ENCODE results near the gene RGS14. TPM values are rescaled to one million over a fixed set of nuclear protein-coding genes. Genes with fewer than 3 reads are reported as not detected.

The RGS14 gene
- total and polyA plus RNA-seq, 5 donors from 2014 or later: 40.1 to 93.3 (median 53.4) TPM

GRCh38 chr5:177354256-177354655 lies 3.5 kb upstream of the RGS14 start:
- peaks cover 21 to 78% (median 46%) of the 10 kb centered on the region in 4 donors for H3K4me1 Mint-ChIP-seq
- peaks cover 0 to 2% (median 0%) of the 10 kb centered on the region in 7 donors for H3K9me3 Mint-ChIP-seq
- H3K27ac Mint-ChIP-seq: peak overlapping the region in 1 of 3 donors; percentile 49
- peaks cover 63% of the 10 kb centered on the region for H3K4me1 ChIP-seq (ENCODE audit: control insufficient read depth, insufficient read depth, low read length, poor library complexity, severe bottlenecking)
- peaks cover 6% of the 10 kb centered on the region for H3K36me3 Mint-ChIP-seq
- H3K36me3 ChIP-seq (ENCODE audit: control insufficient read depth, insufficient read depth, low read length): peaks cover 6% of the 10 kb centered on the region
- no peaks in the 10 kb centered on the region for H3K9me3 ChIP-seq (ENCODE audit: control insufficient read depth in 2 of 2, low read length in 2 of 2)
- H3K27me3 Mint-ChIP-seq: no peaks in the 10 kb centered on the region
- DNase-seq (no peak), ATAC-seq (ENCODE audit: low read depth in 2 of 2) (no peak)
- H3K4me3 ChIP-seq (ENCODE audit: low read depth, low read length): no peak overlapping the region
- no peaks in the 10 kb centered on the region for H3K27me3 ChIP-seq (ENCODE audit: control insufficient read depth, insufficient read depth, low read length)
- H3K4me3 Mint-ChIP-seq: peak overlapping the region in 1 of 4 donors; percentile 93
- H3K27ac ChIP-seq (ENCODE audit: insufficient read depth, low read length, poor library complexity, severe bottlenecking): no peak overlapping the region

GRCh38 chr5:177354711-177355110 lies 3.0 kb upstream of the RGS14 start:
- Histone ChIP-seq H3K27ac (ENCODE audit: insufficient read depth, low read length, poor library complexity, severe bottlenecking) (no peak overlapping the region), H3K27me3 (ENCODE audit: control insufficient read depth, insufficient read depth, low read length) (no peaks in the 10 kb centered on the region), H3K9me3 (ENCODE audit: control insufficient read depth in 2 of 2, low read length in 2 of 2) (no peaks in the 10 kb centered on the region), H3K4me1 (ENCODE audit: control insufficient read depth, insufficient read depth, low read length, poor library complexity, severe bottlenecking) (peaks cover 63% of the 10 kb centered on the region), H3K4me3 (ENCODE audit: low read depth, low read length) (no peak overlapping the region), H3K36me3 (ENCODE audit: control insufficient read depth, insufficient read depth, low read length) (peaks cover 2% of the 10 kb centered on the region)
- DNase-seq: no peak
- H3K27ac Mint-ChIP-seq: peak overlapping the region in 1 of 3 donors; percentile 78
- H3K4me3 Mint-ChIP-seq: peak overlapping the region in 3 of 4 donors; percentile 10 to 93 (median 62)
- H3K9me3 Mint-ChIP-seq: peaks cover 0 to 2% (median 0%) of the 10 kb centered on the region in 7 donors
- H3K4me1 Mint-ChIP-seq: peaks cover 21 to 78% (median 45%) of the 10 kb centered on the region in 4 donors
- no peak for ATAC-seq (ENCODE audit: low read depth in 2 of 2)
- no peaks in the 10 kb centered on the region for H3K27me3 Mint-ChIP-seq
- H3K36me3 Mint-ChIP-seq: peaks cover 5% of the 10 kb centered on the region

- DNase-seq (no peak), ATAC-seq (ENCODE audit: low read depth in 2 of 2) (no peak)
- no peaks in the 10 kb centered on the region for H3K36me3 ChIP-seq (ENCODE audit: control insufficient read depth, insufficient read depth, low read length)
- H3K27me3 ChIP-seq (ENCODE audit: control insufficient read depth, insufficient read depth, low read length): no peaks in the 10 kb centered on the region
- no peak overlapping the region for H3K27ac Mint-ChIP-seq
- peaks cover 21 to 78% (median 46%) of the 10 kb centered on the region in 4 donors for H3K4me1 Mint-ChIP-seq
- H3K36me3 Mint-ChIP-seq: peaks cover 7% of the 10 kb centered on the region
- no peak overlapping the region for H3K27ac ChIP-seq (ENCODE audit: insufficient read depth, low read length, poor library complexity, severe bottlenecking)
- no peaks in the 10 kb centered on the region for H3K27me3 Mint-ChIP-seq
- H3K4me1 ChIP-seq (ENCODE audit: control insufficient read depth, insufficient read depth, low read length, poor library complexity, severe bottlenecking): peaks cover 63% of the 10 kb centered on the region
- no peaks in the 10 kb centered on the region for H3K9me3 ChIP-seq (ENCODE audit: control insufficient read depth in 2 of 2, low read length in 2 of 2)
- H3K4me3 ChIP-seq (ENCODE audit: low read depth, low read length): no peak overlapping the region
- peak overlapping the region in 3 of 4 donors; percentile 36 to 93 (median 58) for H3K4me3 Mint-ChIP-seq
- H3K9me3 Mint-ChIP-seq: peaks cover 0 to 2% (median 0%) of the 10 kb centered on the region in 7 donors
Observed at GRCh38 chr5:177355162-177355867, 2.4 kb upstream of the RGS14 start.

GRCh38 chr5:177355868-177356168 lies 1.9 kb upstream of the RGS14 start:
- Histone ChIP-seq H3K27ac (ENCODE audit: insufficient read depth, low read length, poor library complexity, severe bottlenecking) (no peak overlapping the region), H3K4me3 (ENCODE audit: low read depth, low read length) (no peak overlapping the region), H3K27me3 (ENCODE audit: control insufficient read depth, insufficient read depth, low read length) (no peaks in the 10 kb centered on the region), H3K36me3 (ENCODE audit: control insufficient read depth, insufficient read depth, low read length) (no peaks in the 10 kb centered on the region), H3K9me3 (ENCODE audit: control insufficient read depth in 2 of 2, low read length in 2 of 2) (no peaks in the 10 kb centered on the region), H3K4me1 (ENCODE audit: control insufficient read depth, insufficient read depth, low read length, poor library complexity, severe bottlenecking) (peaks cover 63% of the 10 kb centered on the region)
- H3K36me3 Mint-ChIP-seq: peaks cover 7% of the 10 kb centered on the region
- peaks cover 0 to 2% (median 0%) of the 10 kb centered on the region in 7 donors for H3K9me3 Mint-ChIP-seq
- no peak for DNase-seq
- H3K27me3 Mint-ChIP-seq: no peaks in the 10 kb centered on the region
- peak overlapping the region in 1 of 3 donors; percentile 36 for H3K27ac Mint-ChIP-seq
- no peak for ATAC-seq (ENCODE audit: low read depth in 2 of 2)
- H3K4me1 Mint-ChIP-seq: peaks cover 21 to 77% (median 43%) of the 10 kb centered on the region in 4 donors
- peak overlapping the region in 3 of 4 donors; percentile 36 to 93 (median 58) for H3K4me3 Mint-ChIP-seq

- Mint-ChIP-seq H3K27me3 (no peaks in the 10 kb centered on the region), H3K9me3 (peaks cover 0 to 2% (median 0%) of the 10 kb centered on the region in 7 donors), H3K4me1 (peaks cover 16 to 80% (median 48%) of the 10 kb centered on the region in 4 donors), H3K27ac (peak overlapping the region; percentile 91 to 97 (median 96)), H3K36me3 (peaks cover 7% of the 10 kb centered on the region), H3K4me3 (peak overlapping the region; percentile 59 to 93 (median 86))
- Histone ChIP-seq H3K9me3 (ENCODE audit: control insufficient read depth in 2 of 2, low read length in 2 of 2) (no peaks in the 10 kb centered on the region), H3K27ac (ENCODE audit: insufficient read depth, low read length, poor library complexity, severe bottlenecking) (peak overlapping the region; percentile 82), H3K27me3 (ENCODE audit: control insufficient read depth, insufficient read depth, low read length) (no peaks in the 10 kb centered on the region), H3K4me3 (ENCODE audit: low read depth, low read length) (peak overlapping the region; percentile 78), H3K36me3 (ENCODE audit: control insufficient read depth, insufficient read depth, low read length) (no peaks in the 10 kb centered on the region), H3K4me1 (ENCODE audit: control insufficient read depth, insufficient read depth, low read length, poor library complexity, severe bottlenecking) (peaks cover 68% of the 10 kb centered on the region)
- ATAC-seq (ENCODE audit: low read depth in 2 of 2): no peak
- DNase-seq: no peak
Observed at GRCh38 chr5:177356746-177357145, 978 bp upstream of the RGS14 start.

- Histone ChIP-seq H3K27ac (ENCODE audit: insufficient read depth, low read length, poor library complexity, severe bottlenecking) (peak overlapping the region; percentile 82), H3K9me3 (ENCODE audit: control insufficient read depth in 2 of 2, low read length in 2 of 2) (no peaks in the 10 kb centered on the region), H3K4me3 (ENCODE audit: low read depth, low read length) (peak overlapping the region; percentile 78), H3K4me1 (ENCODE audit: control insufficient read depth, insufficient read depth, low read length, poor library complexity, severe bottlenecking) (peaks cover 69% of the 10 kb centered on the region), H3K36me3 (ENCODE audit: control insufficient read depth, insufficient read depth, low read length) (no peaks in the 10 kb centered on the region), H3K27me3 (ENCODE audit: control insufficient read depth, insufficient read depth, low read length) (no peaks in the 10 kb centered on the region)
- peak overlapping the region; percentile 59 to 93 (median 86) for H3K4me3 Mint-ChIP-seq
- no peak for ATAC-seq (ENCODE audit: low read depth in 2 of 2)
- peaks cover 7% of the 10 kb centered on the region for H3K36me3 Mint-ChIP-seq
- peaks cover 0 to 2% (median 0%) of the 10 kb centered on the region in 7 donors for H3K9me3 Mint-ChIP-seq
- H3K4me1 Mint-ChIP-seq: peaks cover 12 to 80% (median 49%) of the 10 kb centered on the region in 4 donors
- H3K27ac Mint-ChIP-seq: peak overlapping the region; percentile 91 to 97 (median 96)
- no peaks in the 10 kb centered on the region for H3K27me3 Mint-ChIP-seq
- DNase-seq: no peak
Observed at GRCh38 chr5:177357146-177357458, 622 bp upstream of the RGS14 start.

- peaks cover 12 to 85% (median 54%) of the 10 kb centered on the region in 4 donors for H3K4me1 Mint-ChIP-seq
Observed at GRCh38 chr5:177358370-177358819, 671 bp downstream of the RGS14 start.

More at GRCh38 chr5:177358370-177358819, 671 bp downstream of the RGS14 start:
- peak overlapping the region; percentile 59 to 93 (median 86) for H3K4me3 Mint-ChIP-seq
- Histone ChIP-seq H3K27me3 (ENCODE audit: control insufficient read depth, insufficient read depth, low read length) (no peaks in the 10 kb centered on the region), H3K36me3 (ENCODE audit: control insufficient read depth, insufficient read depth, low read length) (no peaks in the 10 kb centered on the region), H3K4me1 (ENCODE audit: control insufficient read depth, insufficient read depth, low read length, poor library complexity, severe bottlenecking) (peaks cover 80% of the 10 kb centered on the region), H3K27ac (ENCODE audit: insufficient read depth, low read length, poor library complexity, severe bottlenecking) (peak overlapping the region; percentile 82), H3K4me3 (ENCODE audit: low read depth, low read length) (peak overlapping the region; percentile 78), H3K9me3 (ENCODE audit: control insufficient read depth in 2 of 2, low read length in 2 of 2) (no peaks in the 10 kb centered on the region)
- DNase-seq (no peak), ATAC-seq (ENCODE audit: low read depth in 2 of 2) (no peak)
- no peaks in the 10 kb centered on the region for H3K27me3 Mint-ChIP-seq
- peak overlapping the region; percentile 69 to 96 (median 96) for H3K27ac Mint-ChIP-seq
- peaks cover 0 to 2% (median 0%) of the 10 kb centered on the region in 7 donors for H3K9me3 Mint-ChIP-seq
- H3K36me3 Mint-ChIP-seq: peaks cover 7% of the 10 kb centered on the region
